HG02973 (cell line): ENCODE results near the gene BCL2L13.
A peak's percentile ranks its signal among the peaks of the same experiment; 100 is the strongest.
"Not testable (repeated sequence)": the region's sequence is repeated elsewhere in the genome, so short reads cannot be mapped to it uniquely, and the experiment has no call there.

Experiments
- ATAC-seq: cut with Tn5 transposase; IDR thresholded peaks from one replicate; pipeline ENCODE4 v1.9.1; 2021; ENCODE audit warnings: moderate library complexity; ENCODE audit not compliant: unreplicated experiment

BCL2L13 gene

GRCh38 chr22:17753401-17753989 lies 114.9 kb downstream of the BCL2L13 start:
- ATAC-seq, result no peak

GRCh38 chr22:17754233-17754925 lies 115.8 kb downstream of the BCL2L13 start:
- ATAC-seq, result no peak

DNA sequence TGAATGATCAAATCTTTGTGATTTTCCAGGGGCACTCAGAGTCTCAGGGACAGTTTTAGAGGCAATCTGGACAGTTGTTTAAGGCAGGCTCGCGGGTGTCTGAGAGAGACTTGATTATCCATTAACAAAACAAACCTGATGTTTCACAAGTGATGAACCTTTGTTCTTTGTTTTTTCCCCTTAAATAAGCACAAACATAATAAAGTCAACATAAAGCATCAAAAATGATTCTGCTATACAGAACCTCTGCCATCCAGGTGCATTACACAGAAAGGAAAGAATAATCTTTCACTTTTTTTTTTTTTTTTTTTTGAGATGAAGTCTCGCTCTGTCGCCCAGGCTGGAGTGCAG lies 122.6 kb downstream of the BCL2L13 start:
- no peak for ATAC-seq

DNA sequence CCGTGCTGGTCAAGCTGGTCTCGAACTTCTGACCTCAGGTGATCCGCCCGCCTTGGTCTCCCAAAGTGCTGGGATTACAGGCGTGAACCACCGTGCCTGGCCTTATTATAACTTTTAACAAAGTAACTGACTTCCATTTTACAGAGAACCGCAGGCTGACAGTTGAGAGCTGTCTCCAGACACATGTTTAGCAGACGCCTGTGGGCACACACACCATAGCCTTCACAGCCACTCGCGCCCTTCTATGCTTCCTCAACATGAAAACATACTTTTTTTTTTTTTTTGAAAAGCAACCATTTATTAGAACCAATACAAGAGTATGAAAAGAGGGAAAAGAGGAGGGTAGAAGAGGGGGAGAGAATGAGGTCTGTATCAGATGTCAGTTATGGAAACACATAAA lies 124.9 kb downstream of the BCL2L13 start:
- ATAC-seq, result not testable (repeated sequence)

DNA sequence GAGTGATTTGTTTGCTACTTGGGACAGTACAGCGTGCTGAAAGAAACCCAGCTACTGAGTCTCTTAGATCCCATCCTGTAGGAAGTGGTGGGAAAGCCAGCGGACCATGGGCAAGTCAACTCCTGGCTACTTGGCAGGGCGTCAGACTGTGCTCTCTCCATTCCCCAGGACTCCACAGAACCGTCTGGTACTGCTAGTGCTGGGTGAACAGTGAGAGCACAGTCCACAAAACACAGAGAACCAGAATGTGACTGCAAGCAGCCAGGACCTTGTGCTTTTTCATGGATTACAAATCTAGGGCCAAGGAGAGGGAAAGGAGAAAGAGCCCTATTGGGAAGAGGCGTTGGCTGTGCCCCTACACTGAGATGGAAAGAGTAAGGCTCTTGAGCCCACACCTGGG lies 125.5 kb downstream of the BCL2L13 start:
- ATAC-seq, result no peak

DNA sequence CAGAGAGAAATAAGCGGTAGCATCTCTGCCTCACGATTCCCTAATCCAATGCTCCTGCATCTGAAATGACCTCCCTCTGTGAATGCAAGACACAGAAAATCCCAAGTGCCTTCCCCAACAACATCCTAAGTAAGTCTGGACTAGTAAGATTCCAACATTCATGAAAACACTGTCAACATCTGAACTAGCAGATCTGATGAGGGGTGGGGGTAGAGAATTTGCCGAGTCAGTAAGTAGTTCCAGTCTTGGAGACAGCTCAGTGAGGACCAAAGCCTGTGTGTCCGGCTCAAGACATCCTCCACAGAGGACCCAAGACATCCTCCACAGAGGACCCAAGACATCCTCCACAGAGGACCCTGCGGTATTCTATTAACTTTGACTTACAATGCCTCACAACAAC lies 126.3 kb downstream of the BCL2L13 start:
- not testable (repeated sequence) for ATAC-seq

DNA sequence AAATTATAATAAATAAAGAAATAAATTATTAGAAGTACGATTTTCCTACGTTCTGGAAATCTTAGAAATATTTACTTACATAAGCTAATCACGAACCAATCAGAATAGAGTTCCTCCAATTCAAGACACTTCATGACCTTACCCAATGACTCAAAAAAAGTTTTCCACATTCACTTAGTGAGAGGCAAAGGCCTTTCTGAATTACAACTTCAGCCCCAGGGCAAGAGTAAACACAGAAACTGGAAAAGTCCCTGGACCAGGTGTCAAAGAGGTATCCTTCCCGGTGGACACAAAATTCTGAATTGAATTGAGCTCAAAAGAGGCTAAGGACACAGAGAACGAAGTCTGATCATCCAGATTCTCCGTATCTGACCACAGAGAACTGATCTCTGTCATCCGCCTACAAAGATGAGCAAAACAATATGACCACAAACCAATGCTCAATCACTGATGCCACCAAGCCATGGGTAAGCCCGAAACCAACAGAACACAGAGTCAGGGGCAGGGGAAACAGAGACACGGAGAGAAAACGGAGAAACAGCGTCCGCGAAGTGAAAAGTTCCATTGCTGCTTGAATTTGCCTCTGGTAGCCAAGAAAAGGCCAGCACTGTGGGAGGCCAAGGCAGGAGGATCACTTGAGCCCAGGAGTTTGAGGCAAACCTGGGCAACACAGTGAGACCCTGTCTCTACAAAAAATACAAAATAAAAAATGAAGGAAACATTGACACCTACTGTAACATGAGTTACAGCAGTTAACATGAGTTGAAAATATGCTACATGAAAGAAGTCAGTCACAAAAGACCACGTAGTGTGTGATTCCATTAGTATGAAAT lies 128.9 kb downstream of the BCL2L13 start:
- ATAC-seq, result peak; percentile 79

DNA sequence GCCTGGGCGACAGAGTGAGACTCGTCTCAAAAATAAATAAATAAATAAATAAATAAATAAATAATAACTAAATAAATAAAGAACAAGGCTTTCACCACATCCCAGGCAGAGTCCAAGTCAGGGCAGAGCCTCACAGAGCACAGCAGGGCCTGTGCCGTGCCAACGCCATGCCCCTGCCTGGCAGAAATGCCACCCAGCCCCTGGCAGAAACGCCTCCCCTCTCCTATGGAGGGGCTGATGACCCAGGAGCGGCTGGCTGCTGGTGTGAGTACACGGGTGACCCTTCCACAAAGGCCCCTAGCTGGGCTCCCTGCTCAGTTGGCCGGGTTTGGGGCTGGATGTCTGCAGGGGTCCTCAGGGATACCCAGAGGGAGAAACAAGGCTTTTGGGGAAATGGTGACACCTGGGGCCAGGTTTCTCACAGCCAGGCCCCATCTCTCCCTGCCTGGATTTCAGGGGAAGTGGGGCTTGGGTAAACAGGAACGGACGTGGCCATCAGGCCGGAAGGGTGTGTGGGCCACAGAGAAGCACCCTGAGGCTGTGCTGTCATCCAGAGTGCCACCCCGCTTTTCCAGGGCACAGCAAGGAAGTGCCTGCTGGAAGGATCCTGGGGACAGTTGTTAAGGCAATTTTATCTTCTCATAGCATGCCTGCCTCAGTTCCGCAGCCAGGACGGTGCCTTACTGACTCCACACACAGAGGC lies 130.6 kb downstream of the BCL2L13 start:
- no peak for ATAC-seq

GRCh38 chr22:17769716-17770082 lies 131.1 kb downstream of the BCL2L13 start:
- ATAC-seq, result no peak

GRCh38 chr22:17770180-17771077 lies 131.9 kb downstream of the BCL2L13 start:
- ATAC-seq, result no peak

DNA sequence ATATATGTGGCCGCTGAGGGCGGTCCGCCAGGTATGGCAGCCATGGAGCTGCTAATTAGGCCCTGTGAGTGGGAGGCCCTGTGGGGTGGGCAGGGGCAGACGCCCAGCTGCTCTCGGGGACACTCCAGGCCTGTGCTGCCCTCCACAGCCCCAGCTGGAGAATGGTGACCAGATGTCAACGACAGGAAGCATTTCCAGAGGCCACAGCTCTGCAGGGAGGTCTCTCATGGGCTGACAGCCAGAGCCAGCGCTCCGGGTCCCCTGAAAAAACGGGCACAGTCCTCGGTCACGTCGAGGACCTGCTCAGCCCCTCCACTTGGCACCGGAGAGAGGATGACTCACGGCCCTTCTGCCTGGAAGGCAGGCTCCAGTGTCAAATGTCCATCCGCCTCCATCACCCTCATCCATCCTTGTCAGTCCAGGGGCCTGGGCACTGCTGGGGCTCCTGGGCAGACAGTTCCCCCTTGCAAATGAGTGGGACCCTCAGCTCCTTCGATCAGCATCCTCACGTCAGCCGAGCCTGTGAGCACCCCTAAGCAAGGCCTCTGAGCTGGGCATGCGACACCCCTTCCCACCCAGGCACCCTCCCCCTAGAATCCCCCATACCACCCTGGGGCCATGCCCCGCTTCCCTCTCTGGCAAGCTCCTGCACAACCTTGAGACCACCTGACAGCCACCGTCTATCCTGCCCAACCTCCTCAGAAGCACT lies 133.8 kb downstream of the BCL2L13 start:
- no peak for ATAC-seq

GRCh38 chr22:17772958-17773605 lies 134.5 kb downstream of the BCL2L13 start:
- no peak for ATAC-seq

DNA sequence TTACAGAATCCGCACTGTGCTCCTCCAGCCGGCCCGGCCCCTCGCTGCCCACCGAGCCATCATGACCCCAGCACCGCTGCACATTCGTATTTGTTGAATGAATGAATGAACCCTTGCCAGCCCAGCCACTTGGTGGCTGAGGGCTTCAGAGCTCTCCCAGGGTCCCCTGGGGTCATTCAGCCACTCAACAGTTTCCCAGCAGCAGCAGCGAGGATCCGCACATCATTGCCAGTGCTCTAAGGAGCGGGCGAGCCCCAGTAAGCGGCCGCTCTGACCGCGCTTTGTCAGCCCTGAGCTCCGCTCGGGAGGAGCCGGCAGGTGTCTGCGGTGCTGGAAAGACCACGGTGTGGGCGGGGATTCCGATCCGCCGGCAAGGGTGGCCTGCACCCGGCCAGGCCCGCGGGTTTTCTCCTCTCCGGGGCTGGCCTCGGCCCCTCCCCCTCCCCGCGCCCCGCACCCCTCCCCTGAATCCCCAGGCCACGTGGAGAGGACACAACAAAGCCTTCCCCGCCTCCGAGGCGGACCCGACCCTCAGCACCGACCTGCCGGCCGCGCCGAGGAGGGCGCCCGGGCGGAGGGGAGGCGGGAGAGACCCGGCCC lies 135.1 kb downstream of the BCL2L13 start:
- ATAC-seq, result no peak

DNA sequence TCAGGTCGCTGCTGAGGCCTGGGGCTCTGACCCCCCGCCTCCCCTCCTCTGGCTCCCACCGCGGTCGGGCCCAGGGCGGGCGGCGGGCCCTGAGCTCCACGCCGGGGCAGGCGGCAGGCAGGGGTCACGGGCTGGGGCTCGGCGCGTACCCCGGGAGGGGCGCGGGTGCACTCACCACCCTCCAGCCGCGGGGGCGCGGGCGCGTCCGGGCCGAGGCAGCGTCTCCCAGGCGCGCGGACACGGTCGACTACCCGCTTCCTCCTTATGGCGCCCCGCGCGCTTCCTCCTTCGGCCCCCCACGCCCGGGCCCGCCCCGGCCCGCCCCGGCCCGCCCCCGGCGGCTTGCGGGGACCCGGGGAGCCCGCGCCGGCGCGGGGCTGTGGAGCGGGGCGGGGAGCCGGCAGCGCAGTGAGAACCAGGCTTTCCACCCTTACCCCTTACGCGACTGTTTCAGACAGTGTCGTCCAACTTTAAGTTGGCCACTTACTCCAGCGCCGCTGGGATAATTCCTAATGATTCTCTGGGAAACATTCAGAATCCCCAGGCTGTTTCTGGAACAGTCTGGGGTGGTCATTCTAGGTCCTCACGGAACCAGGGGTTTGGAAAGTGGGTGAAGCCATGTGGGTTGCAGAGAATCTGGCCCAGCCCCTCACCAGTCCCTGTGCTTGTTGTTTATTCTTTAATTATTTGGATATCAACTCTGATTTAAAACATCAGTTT lies 135.8 kb downstream of the BCL2L13 start, which contains the start of gene BID:
BID (minus strand) TSS at position 264 of the 720 bp plus-strand sequence. CDS start 24,353 bp downstream, outside the sequence.
- no peak for ATAC-seq

DNA sequence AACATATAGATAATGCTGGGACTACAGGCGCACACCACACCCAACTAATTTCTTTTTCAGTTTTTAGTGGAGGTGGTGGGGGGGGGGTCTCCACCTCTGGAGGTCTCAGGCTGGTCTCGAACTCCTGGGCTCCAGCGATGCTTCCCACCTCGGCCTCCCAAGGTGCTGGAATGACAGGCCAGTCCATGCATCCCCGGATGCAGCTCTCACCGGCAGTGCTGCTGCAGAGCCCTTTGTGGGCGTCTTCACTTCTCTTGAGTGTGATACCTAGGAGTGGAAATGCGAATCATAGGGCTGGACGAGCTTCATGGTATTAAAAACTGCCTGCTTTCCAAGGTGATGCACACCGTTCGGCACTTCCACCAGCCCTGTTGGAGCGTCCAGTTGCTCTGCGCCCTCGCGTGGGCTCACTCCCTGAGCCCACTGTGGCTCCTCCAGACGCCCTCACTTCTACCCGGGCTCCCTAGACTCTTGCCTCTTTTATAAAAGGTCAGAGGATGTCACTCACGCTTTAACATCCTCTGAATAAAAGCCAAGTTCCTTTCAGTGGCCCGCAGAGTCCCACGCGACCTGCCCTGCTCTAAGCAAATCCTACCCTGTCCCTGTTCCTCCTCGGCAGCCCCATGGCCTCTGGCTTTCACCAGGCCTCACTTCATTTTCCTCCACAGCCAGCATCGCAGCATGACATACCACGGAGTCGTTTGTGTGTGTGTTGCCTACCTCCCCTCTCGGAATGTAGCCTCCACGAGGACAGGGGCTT lies 136.5 kb downstream of the BCL2L13 start:
- ATAC-seq, result no peak

DNA sequence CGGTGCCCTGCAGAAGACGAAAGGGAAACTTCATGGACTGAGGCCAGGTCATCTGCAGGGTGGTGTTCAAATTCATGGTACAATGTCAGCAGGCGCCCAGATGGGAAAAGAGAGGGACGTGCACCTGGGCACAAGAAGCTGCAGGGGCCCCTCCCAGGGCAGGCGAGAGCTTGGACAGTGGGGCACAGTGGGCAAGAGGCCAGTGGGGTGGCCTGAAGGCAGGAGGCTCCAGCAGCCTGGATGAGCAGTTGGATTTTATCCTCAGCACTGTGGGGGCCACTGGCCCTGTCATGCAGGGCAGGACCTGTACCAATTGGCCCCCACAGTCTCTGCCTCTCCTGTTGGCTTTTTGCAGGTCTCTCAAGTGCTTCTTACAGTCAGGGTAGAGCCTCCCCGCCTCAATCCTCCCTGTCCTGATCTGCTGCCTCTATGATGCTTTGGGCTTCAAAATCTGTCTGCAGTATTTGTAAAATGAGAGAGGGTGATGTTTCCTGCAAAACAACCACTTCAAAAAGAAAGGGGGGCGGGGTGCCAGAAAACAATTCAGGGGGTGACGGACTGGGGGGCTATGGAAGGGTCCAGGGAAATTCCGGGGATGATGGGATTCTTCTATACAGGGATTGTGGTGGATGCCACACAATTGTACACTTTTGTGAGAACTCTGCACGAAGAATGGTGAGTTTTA lies 137.4 kb downstream of the BCL2L13 start:
- ATAC-seq, result no peak
